ENCODE data around the gene CATSPERB.

DNA sequence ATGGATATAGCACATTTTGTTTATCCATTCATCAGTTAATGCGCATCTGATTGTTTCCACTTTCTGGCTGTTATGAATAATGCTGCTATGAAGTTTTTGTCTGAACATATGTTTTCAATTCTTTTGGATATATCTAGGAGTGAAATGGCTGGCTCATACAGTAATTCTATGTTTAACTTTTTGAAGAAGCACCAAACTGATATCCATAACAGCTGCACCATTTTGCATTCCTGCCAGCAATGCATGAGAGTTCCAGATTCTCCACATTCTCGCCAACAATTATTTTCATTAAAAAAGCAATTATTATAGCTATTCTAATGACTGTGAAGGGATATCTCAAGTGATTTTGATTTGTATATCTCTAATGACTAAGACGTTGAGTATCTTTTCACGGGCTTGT, 131.9 kb downstream of the CATSPERB start:
- TF ChIP-seq CTCF (conservative IDR thresholded peaks at IDR 0.05 in 1 of 2, IDR thresholded peaks at IDR 0.05 in 1 of 2; ENCODE audit: low read depth in 1 of 2, low read length in 2 of 2) (no peak), EZH2 (IDR thresholded peaks at IDR 0.05; ENCODE audit: low read length, missing control alignments) (no peak)
